H1 (cell line): ENCODE results near the gene UBE3A. TPM values are rescaled to one million over a fixed set of nuclear protein-coding genes. Genes with fewer than 3 reads are reported as not detected.

Source experiments
- polyA plus RNA-seq, 7 experiments: library from polyadenylated mRNA; depleted of rRNA in 3 of 7; stranded (reverse) in 5 of 7; unstranded in 2 of 7; fragments of >200 nt in 5 of 7; fragments of 200-250 nt in 2 of 7; gene quantifications; 1 replicate in 5 of 7; 2 replicates in 1 of 7; 4 replicates in 1 of 7; pipeline versions ENCODE4 v1.2.1 to v1.2.3, GENCODE V29; 2011 to 2013; ENCODE audit warnings: missing spikeins in 2 of 7, mixed read lengths in 2 of 7
- total RNA-seq: library from RNA; stranded (reverse); fragmentation: NEBNext Ultra II Directional; extraction: Animal tissue kit (Norgen Biotek cat#: 25700); gene quantifications from 2 replicates; pipeline ENCODE4 v1.2.1, GENCODE V29; 2021
- TF ChIP-seq, protein P1 (sequence below): fragments of 300-600 bp; sonication (generic); IDR thresholded peaks from 2 replicates; pipeline ENCODE4 v1.7.1; 2012; ENCODE audit warnings: low read length, moderate library complexity, mild to moderate bottlenecking, inconsistent platforms; ENCODE audit not compliant: insufficient replicate concordance

UBE3A gene
- total and polyA plus RNA-seq, 2 of the 8 experiments (the other 6 are each of a cell fraction or from before 2014, with no cell fraction given): 13.8 to 110 TPM

DNA sequence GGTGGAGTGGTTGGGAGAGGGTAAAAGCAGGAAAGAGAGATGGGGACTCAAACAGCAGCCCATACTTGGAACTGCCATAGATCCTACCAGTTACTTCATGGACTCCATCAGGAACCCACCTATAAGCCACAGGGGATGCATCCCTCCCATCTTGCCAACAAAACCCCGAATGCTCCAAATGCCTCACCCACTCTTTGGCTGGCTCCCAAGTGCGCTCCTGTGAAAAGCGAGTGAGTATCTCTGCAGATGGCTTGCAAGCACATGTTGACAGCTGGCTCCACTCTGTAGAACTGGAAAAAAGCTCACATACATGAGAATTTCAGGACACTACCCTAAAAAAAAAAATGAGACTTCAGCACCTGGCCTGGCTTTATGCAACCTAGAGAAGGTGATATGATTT, 151.0 kb downstream of the UBE3A start (continued):
- TF ChIP-seq, protein P1, sequence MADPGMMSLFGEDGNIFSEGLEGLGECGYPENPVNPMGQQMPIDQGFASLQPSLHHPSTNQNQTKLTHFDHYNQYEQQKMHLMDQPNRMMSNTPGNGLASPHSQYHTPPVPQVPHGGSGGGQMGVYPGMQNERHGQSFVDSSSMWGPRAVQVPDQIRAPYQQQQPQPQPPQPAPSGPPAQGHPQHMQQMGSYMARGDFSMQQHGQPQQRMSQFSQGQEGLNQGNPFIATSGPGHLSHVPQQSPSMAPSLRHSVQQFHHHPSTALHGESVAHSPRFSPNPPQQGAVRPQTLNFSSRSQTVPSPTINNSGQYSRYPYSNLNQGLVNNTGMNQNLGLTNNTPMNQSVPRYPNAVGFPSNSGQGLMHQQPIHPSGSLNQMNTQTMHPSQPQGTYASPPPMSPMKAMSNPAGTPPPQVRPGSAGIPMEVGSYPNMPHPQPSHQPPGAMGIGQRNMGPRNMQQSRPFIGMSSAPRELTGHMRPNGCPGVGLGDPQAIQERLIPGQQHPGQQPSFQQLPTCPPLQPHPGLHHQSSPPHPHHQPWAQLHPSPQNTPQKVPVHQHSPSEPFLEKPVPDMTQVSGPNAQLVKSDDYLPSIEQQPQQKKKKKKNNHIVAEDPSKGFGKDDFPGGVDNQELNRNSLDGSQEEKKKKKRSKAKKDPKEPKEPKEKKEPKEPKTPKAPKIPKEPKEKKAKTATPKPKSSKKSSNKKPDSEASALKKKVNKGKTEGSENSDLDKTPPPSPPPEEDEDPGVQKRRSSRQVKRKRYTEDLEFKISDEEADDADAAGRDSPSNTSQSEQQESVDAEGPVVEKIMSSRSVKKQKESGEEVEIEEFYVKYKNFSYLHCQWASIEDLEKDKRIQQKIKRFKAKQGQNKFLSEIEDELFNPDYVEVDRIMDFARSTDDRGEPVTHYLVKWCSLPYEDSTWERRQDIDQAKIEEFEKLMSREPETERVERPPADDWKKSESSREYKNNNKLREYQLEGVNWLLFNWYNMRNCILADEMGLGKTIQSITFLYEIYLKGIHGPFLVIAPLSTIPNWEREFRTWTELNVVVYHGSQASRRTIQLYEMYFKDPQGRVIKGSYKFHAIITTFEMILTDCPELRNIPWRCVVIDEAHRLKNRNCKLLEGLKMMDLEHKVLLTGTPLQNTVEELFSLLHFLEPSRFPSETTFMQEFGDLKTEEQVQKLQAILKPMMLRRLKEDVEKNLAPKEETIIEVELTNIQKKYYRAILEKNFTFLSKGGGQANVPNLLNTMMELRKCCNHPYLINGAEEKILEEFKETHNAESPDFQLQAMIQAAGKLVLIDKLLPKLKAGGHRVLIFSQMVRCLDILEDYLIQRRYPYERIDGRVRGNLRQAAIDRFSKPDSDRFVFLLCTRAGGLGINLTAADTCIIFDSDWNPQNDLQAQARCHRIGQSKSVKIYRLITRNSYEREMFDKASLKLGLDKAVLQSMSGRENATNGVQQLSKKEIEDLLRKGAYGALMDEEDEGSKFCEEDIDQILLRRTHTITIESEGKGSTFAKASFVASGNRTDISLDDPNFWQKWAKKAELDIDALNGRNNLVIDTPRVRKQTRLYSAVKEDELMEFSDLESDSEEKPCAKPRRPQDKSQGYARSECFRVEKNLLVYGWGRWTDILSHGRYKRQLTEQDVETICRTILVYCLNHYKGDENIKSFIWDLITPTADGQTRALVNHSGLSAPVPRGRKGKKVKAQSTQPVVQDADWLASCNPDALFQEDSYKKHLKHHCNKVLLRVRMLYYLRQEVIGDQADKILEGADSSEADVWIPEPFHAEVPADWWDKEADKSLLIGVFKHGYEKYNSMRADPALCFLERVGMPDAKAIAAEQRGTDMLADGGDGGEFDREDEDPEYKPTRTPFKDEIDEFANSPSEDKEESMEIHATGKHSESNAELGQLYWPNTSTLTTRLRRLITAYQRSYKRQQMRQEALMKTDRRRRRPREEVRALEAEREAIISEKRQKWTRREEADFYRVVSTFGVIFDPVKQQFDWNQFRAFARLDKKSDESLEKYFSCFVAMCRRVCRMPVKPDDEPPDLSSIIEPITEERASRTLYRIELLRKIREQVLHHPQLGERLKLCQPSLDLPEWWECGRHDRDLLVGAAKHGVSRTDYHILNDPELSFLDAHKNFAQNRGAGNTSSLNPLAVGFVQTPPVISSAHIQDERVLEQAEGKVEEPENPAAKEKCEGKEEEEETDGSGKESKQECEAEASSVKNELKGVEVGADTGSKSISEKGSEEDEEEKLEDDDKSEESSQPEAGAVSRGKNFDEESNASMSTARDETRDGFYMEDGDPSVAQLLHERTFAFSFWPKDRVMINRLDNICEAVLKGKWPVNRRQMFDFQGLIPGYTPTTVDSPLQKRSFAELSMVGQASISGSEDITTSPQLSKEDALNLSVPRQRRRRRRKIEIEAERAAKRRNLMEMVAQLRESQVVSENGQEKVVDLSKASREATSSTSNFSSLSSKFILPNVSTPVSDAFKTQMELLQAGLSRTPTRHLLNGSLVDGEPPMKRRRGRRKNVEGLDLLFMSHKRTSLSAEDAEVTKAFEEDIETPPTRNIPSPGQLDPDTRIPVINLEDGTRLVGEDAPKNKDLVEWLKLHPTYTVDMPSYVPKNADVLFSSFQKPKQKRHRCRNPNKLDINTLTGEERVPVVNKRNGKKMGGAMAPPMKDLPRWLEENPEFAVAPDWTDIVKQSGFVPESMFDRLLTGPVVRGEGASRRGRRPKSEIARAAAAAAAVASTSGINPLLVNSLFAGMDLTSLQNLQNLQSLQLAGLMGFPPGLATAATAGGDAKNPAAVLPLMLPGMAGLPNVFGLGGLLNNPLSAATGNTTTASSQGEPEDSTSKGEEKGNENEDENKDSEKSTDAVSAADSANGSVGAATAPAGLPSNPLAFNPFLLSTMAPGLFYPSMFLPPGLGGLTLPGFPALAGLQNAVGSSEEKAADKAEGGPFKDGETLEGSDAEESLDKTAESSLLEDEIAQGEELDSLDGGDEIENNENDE: no peak
- TF ChIP-seq, all 59 proteins: peak for 0
